Esophagus squamous epithelium (tissue), 4 donors: ENCODE data around the gene B3GALT5.

Source experiments
- POLR2A ChIP-seq, 4 donors: fragments of 450-650 bp; IDR thresholded peaks; one replicate each; pipeline ENCODE4 v1.6.1; 2017; ENCODE audit warnings: antibody characterized with exemption in 4 of 4, mild to moderate bottlenecking in 4 of 4, moderate library complexity in 3 of 4
- TF ChIP-seq, protein P1 (sequence below), 6 experiments: fragments of 450-650 bp in 4 of 6; fragments of 200-600 bp in 2 of 6; sonication (generic) in 2 of 6; IDR thresholded peaks; one replicate each; pipeline ENCODE4 v1.5.1; 2016 to 2019; ENCODE audit warnings: antibody characterized with exemption in 6 of 6, mild to moderate bottlenecking in 4 of 6, moderate library complexity in 4 of 6

- TF ChIP-seq POLR2A (IDR thresholded peaks at IDR 0.05) = no peak
- TF ChIP-seq, protein P1, sequence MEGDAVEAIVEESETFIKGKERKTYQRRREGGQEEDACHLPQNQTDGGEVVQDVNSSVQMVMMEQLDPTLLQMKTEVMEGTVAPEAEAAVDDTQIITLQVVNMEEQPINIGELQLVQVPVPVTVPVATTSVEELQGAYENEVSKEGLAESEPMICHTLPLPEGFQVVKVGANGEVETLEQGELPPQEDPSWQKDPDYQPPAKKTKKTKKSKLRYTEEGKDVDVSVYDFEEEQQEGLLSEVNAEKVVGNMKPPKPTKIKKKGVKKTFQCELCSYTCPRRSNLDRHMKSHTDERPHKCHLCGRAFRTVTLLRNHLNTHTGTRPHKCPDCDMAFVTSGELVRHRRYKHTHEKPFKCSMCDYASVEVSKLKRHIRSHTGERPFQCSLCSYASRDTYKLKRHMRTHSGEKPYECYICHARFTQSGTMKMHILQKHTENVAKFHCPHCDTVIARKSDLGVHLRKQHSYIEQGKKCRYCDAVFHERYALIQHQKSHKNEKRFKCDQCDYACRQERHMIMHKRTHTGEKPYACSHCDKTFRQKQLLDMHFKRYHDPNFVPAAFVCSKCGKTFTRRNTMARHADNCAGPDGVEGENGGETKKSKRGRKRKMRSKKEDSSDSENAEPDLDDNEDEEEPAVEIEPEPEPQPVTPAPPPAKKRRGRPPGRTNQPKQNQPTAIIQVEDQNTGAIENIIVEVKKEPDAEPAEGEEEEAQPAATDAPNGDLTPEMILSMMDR (IDR thresholded peaks at IDR 0.05) = no peak
Measured at GRCh38 chr21:39666026-39666425, 53.3 kb downstream of the B3GALT5 start.
